ENCODE measurements around the gene AGRN. TPM values are rescaled to one million over a fixed set of nuclear protein-coding genes. Genes with fewer than 3 reads are reported as not detected.

The AGRN gene
- total RNA-seq, 1 donor, result 95.9 TPM

GRCh38 chr1:1047407-1047806 lies 27.5 kb downstream of the AGRN start:
- H3K4me3 ChIP-seq (ENCODE audit: low read depth, low read length), result no peak overlapping the region
- DNase-seq (ENCODE audit: low read depth), result no peak
- no peak for TF ChIP-seq CTCF (IDR thresholded peaks at IDR 0.05; ENCODE audit: insufficient read depth, low read depth, low read length)

- no peak for DNase-seq (ENCODE audit: low read depth)
- TF ChIP-seq CTCF (IDR thresholded peaks at IDR 0.05; ENCODE audit: insufficient read depth, low read depth, low read length), result no peak
- H3K4me3 ChIP-seq (ENCODE audit: low read depth, low read length), result no peak overlapping the region
These were observed 28.0 kb downstream of the AGRN start for GRCh38 chr1:1047963-1048362.

GRCh38 chr1:1048765-1049164 lies 28.8 kb downstream of the AGRN start:
- no peak overlapping the region for H3K4me3 ChIP-seq (ENCODE audit: low read depth, low read length)
- DNase-seq (ENCODE audit: low read depth), result no peak
- TF ChIP-seq CTCF (IDR thresholded peaks at IDR 0.05; ENCODE audit: insufficient read depth, low read depth, low read length), result no peak

- no peak overlapping the region for H3K4me3 ChIP-seq (ENCODE audit: low read depth, low read length)
- no peak for TF ChIP-seq CTCF (IDR thresholded peaks at IDR 0.05; ENCODE audit: insufficient read depth, low read depth, low read length)
- DNase-seq (ENCODE audit: low read depth), result no peak
These were observed 29.6 kb downstream of the AGRN start for GRCh38 chr1:1049318-1050165.

- no peak overlapping the region for H3K4me3 ChIP-seq (ENCODE audit: low read depth, low read length)
- DNase-seq (ENCODE audit: low read depth), result no peak
- TF ChIP-seq CTCF (IDR thresholded peaks at IDR 0.05; ENCODE audit: insufficient read depth, low read depth, low read length), result no peak
These were observed 30.7 kb downstream of the AGRN start for GRCh38 chr1:1050577-1051052.

GRCh38 chr1:1051127-1051810 lies 31.3 kb downstream of the AGRN start:
- no peak overlapping the region for H3K4me3 ChIP-seq (ENCODE audit: low read depth, low read length)
- DNase-seq (ENCODE audit: low read depth), result no peak
- TF ChIP-seq CTCF (IDR thresholded peaks at IDR 0.05; ENCODE audit: insufficient read depth, low read depth, low read length), result no peak

All from fibroblast of villous mesenchyme (primary cell).